DOHH2 (cell line): ENCODE results near the gene DIMT1.

ENCODE experiments used
- H3F3A ChIP-seq: fragments of 200-600 bp; sonication (generic), shearing (Covaris generic); 2 replicates; pipeline ENCODE4 v1.6.0; 2016; ENCODE audit warnings: antibody characterized with exemption, mild to moderate bottlenecking; ENCODE audit not compliant: control insufficient read depth, insufficient read depth
- H3K27ac ChIP-seq: fragments of 200-600 bp; sonication (generic); 2 replicates; pipeline ENCODE4 v1.5.1; 2014; ENCODE audit warnings: low read depth, mild to moderate bottlenecking, low read length, moderate library complexity
- H3K27me3 ChIP-seq: fragments of 200-600 bp; sonication (generic); 2 replicates; pipeline ENCODE4 v1.6.1; 2014; ENCODE audit warnings: mild to moderate bottlenecking, low read length, mixed read lengths; ENCODE audit not compliant: control insufficient read depth
- H3K36me3 ChIP-seq: fragments of 200-600 bp; sonication (generic); 2 replicates; pipeline ENCODE4 v1.6.1; 2014; ENCODE audit warnings: mild to moderate bottlenecking, low read length, moderate library complexity, mixed read lengths; ENCODE audit not compliant: control insufficient read depth
- H3K4me1 ChIP-seq: fragments of 200-600 bp; sonication (generic); 2 replicates; pipeline ENCODE4 v1.6.1; 2014; ENCODE audit warnings: mild to moderate bottlenecking, low read length, mixed read lengths; ENCODE audit not compliant: control insufficient read depth
- H3K4me2 ChIP-seq: fragments of 200-600 bp; sonication (generic); 2 replicates; pipeline ENCODE4 v1.6.0; 2014; ENCODE audit warnings: mild to moderate bottlenecking, low read length, moderate library complexity
- H3K4me3 ChIP-seq: fragments of 200-600 bp; sonication (generic); 2 replicates; pipeline ENCODE4 v1.5.1; 2014; ENCODE audit warnings: mild to moderate bottlenecking, low read length, mixed read lengths
- H3K79me2 ChIP-seq: fragments of 200-600 bp; sonication (generic); 2 replicates; pipeline ENCODE4 v1.6.1; 2014; ENCODE audit warnings: mild to moderate bottlenecking, low read length, mixed read lengths; ENCODE audit not compliant: control insufficient read depth
- H3K9me2 ChIP-seq: fragments of 200-600 bp; sonication (generic); replicated peaks from 2 replicates; pipeline ENCODE4 v1.6.1; 2014; ENCODE audit warnings: mild to moderate bottlenecking, low read length, mixed read lengths; ENCODE audit not compliant: control insufficient read depth
- H3K9me3 ChIP-seq: fragments of 200-600 bp; sonication (generic); 2 replicates; pipeline ENCODE4 v1.6.1; 2014; ENCODE audit warnings: antibody characterized with exemption, low read length, mixed read lengths; ENCODE audit not compliant: control insufficient read depth, insufficient read depth
- H4K20me1 ChIP-seq: fragments of 200-600 bp; sonication (generic); 2 replicates; pipeline ENCODE4 v1.6.0; 2014; ENCODE audit warnings: low read depth, mild to moderate bottlenecking, antibody characterized with exemption, low read length, moderate library complexity; ENCODE audit not compliant: control insufficient read depth, insufficient read depth
- CTCF ChIP-seq: fragments of 200-600 bp; sonication (generic); IDR thresholded peaks from one replicate; pipeline ENCODE4 v1.5.1; 2014; ENCODE audit warnings: antibody characterized with exemption, mild to moderate bottlenecking, low read depth, low read length; ENCODE audit not compliant: poor library complexity, severe bottlenecking
- EZH2phosphoT487 ChIP-seq: fragments of 200-600 bp; sonication (generic); IDR thresholded peaks from 2 replicates; pipeline ENCODE4 v1.6.1; 2017; ENCODE audit warnings: borderline replicate concordance, mild to moderate bottlenecking, antibody characterized with exemption, low read length, moderate library complexity, mixed read lengths

The DIMT1 gene

DNA sequence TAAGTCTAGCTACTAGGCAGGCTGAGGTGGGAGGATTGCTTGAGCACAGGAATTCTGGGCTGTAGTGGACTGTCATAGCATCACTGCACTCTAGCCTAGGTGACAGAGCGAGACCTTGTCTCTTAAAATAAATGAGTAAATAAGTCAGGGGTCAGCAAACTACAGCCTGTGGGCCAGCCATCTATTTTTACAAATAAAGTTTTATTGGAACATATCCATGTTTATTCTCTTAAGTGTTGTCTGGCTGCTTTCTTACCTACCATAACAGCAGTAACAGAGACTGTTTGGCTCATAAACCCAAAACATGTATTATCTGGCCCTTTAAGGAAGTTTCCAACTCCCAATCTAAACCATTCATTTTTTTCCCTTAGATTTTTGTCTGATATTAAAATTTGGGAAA, 29.6 kb downstream of the DIMT1 start:
- no peak overlapping the region for H3K4me2 ChIP-seq
- no peaks in the 10 kb centered on the region for H3K27me3 ChIP-seq
- TF ChIP-seq CTCF (no peak), EZH2phosphoT487 (no peak)
- no peaks in the 10 kb centered on the region for H3K79me2 ChIP-seq
- H4K20me1 ChIP-seq = no peaks in the 10 kb centered on the region
- H3K9me2 ChIP-seq = no peaks in the 10 kb centered on the region
- H3K4me3 ChIP-seq = no peak overlapping the region
- peaks cover 3% of the 10 kb centered on the region; the same call in 1 of the 2 replicates for H3F3A ChIP-seq
- H3K27ac ChIP-seq = no peak overlapping the region
- H3K4me1 ChIP-seq = no peaks in the 10 kb centered on the region
- H3K36me3 ChIP-seq = peaks cover 65% of the 10 kb centered on the region
- H3K9me3 ChIP-seq = no peaks in the 10 kb centered on the region

DNA sequence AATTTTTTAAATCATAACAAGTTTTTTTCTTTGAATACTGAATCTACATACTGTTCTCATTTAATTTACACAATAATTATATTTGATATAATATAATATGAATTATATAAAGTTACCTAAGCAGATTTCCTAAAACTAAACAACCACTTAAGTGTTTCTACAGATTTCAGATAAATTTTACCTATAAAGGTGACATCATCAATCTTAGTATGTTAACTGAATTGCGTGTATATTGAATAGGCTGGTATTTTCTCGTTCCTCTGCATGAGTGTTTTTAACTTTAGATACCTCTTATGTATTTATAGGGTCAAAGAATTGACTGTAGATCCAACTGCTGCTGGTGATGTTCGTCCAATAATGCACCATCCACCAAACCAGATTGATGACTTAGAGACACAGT, 30.3 kb downstream of the DIMT1 start:
- H3K4me1 ChIP-seq = no peaks in the 10 kb centered on the region
- peaks cover 3% of the 10 kb centered on the region; the same call in 1 of the 2 replicates for H3F3A ChIP-seq
- H3K36me3 ChIP-seq = peaks cover 61% of the 10 kb centered on the region

GRCh38 chr5:62372600-62372999, 31.1 kb downstream of the DIMT1 start:
- H3K4me1 ChIP-seq = no peaks in the 10 kb centered on the region
- H3K4me3 ChIP-seq = no peak overlapping the region
- H3K9me2 ChIP-seq = no peaks in the 10 kb centered on the region
- no peak overlapping the region for H3K4me2 ChIP-seq
- no peaks in the 10 kb centered on the region for H4K20me1 ChIP-seq
- no peak for TF ChIP-seq CTCF
- TF ChIP-seq EZH2phosphoT487 = no peak
- no peaks in the 10 kb centered on the region for H3K27me3 ChIP-seq
- H3F3A ChIP-seq = peaks cover 3% of the 10 kb centered on the region; the same call in 1 of the 2 replicates
- H3K9me3 ChIP-seq = no peaks in the 10 kb centered on the region
- no peaks in the 10 kb centered on the region for H3K79me2 ChIP-seq
- no peak overlapping the region for H3K27ac ChIP-seq
- peaks cover 55% of the 10 kb centered on the region for H3K36me3 ChIP-seq

More for the DNA sequence above, 30.3 kb downstream of the DIMT1 start:
- no peak overlapping the region for H3K27ac ChIP-seq
- no peaks in the 10 kb centered on the region for H3K9me3 ChIP-seq
- H3K4me3 ChIP-seq = no peak overlapping the region
- no peak overlapping the region for H3K4me2 ChIP-seq
- H3K9me2 ChIP-seq = no peaks in the 10 kb centered on the region
- H3K27me3 ChIP-seq = no peaks in the 10 kb centered on the region
- H3K79me2 ChIP-seq = no peaks in the 10 kb centered on the region
- H4K20me1 ChIP-seq = no peaks in the 10 kb centered on the region
- no peak for TF ChIP-seq CTCF
- no peak for TF ChIP-seq EZH2phosphoT487
